ENCODE results near the gene MTG2. TPM values are rescaled to one million over a fixed set of nuclear protein-coding genes. Genes with fewer than 3 reads are reported as not detected.

The MTG2 gene
- total RNA-seq, 4 donors from 2014 or later = 21.4 to 42.0 (median 29.1) TPM

- H3K4me3 ChIP-seq (ENCODE audit: low read depth, poor library complexity, severe bottlenecking) = no peak overlapping the region
- TF ChIP-seq POLR2A (IDR thresholded peaks at IDR 0.05) (no peak), CTCF (IDR thresholded peaks at IDR 0.05) (no peak)
- WGBS, 2 donors = 80 to 86% methylated on average over 17 of the region's 17 CpGs
- intact Hi-C loops (cut with DNase I; ENCODE audit: low total_unique reads) = no loop called here
- DNase-seq (ENCODE audit: low spot score in 2 of 2) = no peak
Measured at GRCh38 chr20:62225820-62226635, 43.2 kb downstream of the MTG2 start.

DNA sequence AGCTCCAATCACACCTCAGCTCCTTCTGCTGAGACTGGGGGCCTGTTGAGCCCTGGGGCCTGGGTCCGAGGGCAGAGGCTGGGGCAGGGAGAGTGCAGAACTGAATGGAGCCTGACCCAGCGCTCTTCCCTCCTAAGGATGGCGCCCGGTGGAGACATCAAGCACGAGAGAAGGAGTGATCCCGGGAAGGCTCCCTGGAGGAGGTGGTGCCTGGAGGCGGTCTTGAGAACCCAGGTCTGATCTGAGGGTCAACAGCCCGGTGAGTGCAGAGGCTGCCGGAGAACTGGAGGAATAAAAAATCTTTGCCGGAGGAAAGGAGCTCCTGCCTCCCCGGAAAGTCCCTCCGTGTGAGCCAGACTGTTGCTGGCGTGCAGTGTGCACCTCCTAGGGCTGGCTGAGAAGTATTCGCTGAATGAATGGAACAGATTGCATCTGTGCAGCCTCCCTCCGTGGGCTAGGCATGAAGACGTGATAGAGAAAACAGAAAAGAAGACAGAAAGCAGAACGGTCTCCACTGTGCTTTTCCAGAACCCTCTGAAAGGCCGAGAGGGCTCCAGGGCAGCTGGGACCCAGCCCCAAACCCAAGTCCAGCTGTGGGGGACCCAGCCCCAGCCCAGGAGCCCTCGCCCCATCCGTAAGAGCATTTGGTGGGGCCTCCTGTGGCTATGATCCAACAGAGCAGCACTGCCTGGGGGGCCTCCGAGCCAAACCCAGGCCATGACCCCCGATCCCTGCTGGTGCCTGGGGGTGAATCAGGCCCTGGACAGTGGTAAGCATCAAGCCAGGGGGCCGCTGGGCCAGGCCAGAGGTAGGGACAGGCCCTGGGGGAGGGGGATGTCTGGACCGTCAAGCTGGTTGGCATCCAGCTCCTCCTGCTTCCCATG is 44.1 kb downstream of the MTG2 start:
- WGBS, 2 donors = 44 to 52% methylated on average over 21 to 23 of the region's 24 CpGs

GRCh38 chr20:62227591-62227976 is 44.8 kb downstream of the MTG2 start:
- TF ChIP-seq CTCF (IDR thresholded peaks at IDR 0.05) (no peak), POLR2A (IDR thresholded peaks at IDR 0.05) (no peak)
- intact Hi-C loops (cut with DNase I; ENCODE audit: low total_unique reads) = no loop called here
- H3K4me3 ChIP-seq (ENCODE audit: low read depth, poor library complexity, severe bottlenecking) = no peak overlapping the region
- 41 to 47% methylated on average over 6 to 7 of the region's 10 CpGs for WGBS, 2 donors
- DNase-seq (ENCODE audit: low spot score in 2 of 2) = no peak

More for the DNA sequence above, 44.1 kb downstream of the MTG2 start:
- TF ChIP-seq CTCF (IDR thresholded peaks at IDR 0.05) (no peak), POLR2A (IDR thresholded peaks at IDR 0.05) (no peak)
- intact Hi-C loops (cut with DNase I; ENCODE audit: low total_unique reads) = no loop called here
- no peak overlapping the region for H3K4me3 ChIP-seq (ENCODE audit: low read depth, poor library complexity, severe bottlenecking)
- DNase-seq (ENCODE audit: low spot score in 2 of 2) = no peak

- WGBS, 2 donors = 37 to 38% methylated on average over 26 to 33 of the region's 37 CpGs
- intact Hi-C loops (cut with DNase I; ENCODE audit: low total_unique reads) = no loop called here
- no peak overlapping the region for H3K4me3 ChIP-seq (ENCODE audit: low read depth, poor library complexity, severe bottlenecking)
- DNase-seq (ENCODE audit: low spot score in 2 of 2) = no peak
- no peak for TF ChIP-seq CTCF (IDR thresholded peaks at IDR 0.05)
- no peak for TF ChIP-seq POLR2A (IDR thresholded peaks at IDR 0.05)
Measured at GRCh38 chr20:62227977-62228958, 45.4 kb downstream of the MTG2 start.

- WGBS, 2 donors = 73 to 75% methylated on average over 7 of the region's 7 CpGs
- intact Hi-C loops (cut with DNase I; ENCODE audit: low total_unique reads) = no loop called here
- no peak overlapping the region for H3K4me3 ChIP-seq (ENCODE audit: low read depth, poor library complexity, severe bottlenecking)
- DNase-seq (ENCODE audit: low spot score in 2 of 2) = no peak
- no peak for TF ChIP-seq CTCF (IDR thresholded peaks at IDR 0.05)
- no peak for TF ChIP-seq POLR2A (IDR thresholded peaks at IDR 0.05)
Measured at GRCh38 chr20:62228982-62229545, 46.2 kb downstream of the MTG2 start.

Measured in lower leg skin (tissue), 4 donors.